Hematopoietic multipotent progenitor cell treated with erythropoietin and hydrocortisone succinate and interleukin-3 and kit ligand, for 15 days (in vitro differentiated cells): Measurements from ENCODE around the gene PLEKHB2.
A peak's percentile ranks its signal among the peaks of the same experiment; 100 is the strongest.
"Not testable (repeated sequence)": the region's sequence is repeated elsewhere in the genome, so short reads cannot be mapped to it uniquely, and the experiment has no call there.

Source experiments
- DNase-seq: peaks from one replicate; pipeline ENCODE4 v3.0.0-alpha.2; 2015; ENCODE audit warnings: low spot score

PLEKHB2 gene, protein sequence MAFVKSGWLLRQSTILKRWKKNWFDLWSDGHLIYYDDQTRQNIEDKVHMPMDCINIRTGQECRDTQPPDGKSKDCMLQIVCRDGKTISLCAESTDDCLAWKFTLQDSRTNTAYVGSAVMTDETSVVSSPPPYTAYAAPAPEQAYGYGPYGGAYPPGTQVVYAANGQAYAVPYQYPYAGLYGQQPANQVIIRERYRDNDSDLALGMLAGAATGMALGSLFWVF

DNA sequence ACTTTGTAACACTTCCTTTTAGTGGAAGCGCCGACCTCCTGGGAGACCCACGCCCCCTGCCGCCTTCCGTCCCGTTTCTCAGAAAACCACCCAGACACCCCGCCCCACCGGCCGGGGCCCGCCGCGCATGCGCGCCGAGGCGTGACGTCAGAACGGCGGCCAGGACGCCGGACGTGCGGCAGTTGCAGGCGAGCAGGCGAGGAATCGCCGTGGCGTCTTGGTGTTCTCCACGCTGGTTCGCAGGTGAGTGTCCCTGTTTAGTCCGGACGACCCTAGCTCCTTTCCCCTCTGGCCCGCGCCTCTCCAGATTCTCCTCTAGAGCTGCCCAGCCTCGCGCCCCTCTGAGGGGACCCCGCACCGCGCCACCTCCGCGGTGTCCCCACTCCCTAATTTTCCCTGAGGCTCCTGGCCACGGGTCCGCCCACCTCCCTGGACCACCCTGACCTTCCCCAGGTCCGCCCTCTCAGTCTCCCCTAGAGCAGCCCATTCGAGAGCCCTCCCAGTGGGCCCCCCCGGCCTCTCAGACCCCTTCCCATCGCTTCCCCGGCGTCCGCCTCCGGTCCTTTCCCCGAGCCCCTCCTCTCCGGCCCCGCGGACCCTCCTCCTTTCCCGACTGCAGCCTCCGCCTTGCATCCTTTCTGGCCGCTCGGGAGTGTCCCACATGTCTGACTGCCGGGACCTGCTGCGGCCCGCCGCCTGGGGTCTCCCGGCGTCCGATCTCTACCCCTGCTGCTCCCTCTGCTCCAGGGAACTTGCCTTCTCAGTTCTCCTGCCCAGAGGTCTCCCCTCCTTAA lies at the start of gene PLEKHB2:
PLEKHB2 (plus strand) TSS at position 181 of the 794 bp plus-strand sequence. CDS start 15,606 bp downstream, outside the sequence.
- peak; percentile 88 for DNase-seq

DNA sequence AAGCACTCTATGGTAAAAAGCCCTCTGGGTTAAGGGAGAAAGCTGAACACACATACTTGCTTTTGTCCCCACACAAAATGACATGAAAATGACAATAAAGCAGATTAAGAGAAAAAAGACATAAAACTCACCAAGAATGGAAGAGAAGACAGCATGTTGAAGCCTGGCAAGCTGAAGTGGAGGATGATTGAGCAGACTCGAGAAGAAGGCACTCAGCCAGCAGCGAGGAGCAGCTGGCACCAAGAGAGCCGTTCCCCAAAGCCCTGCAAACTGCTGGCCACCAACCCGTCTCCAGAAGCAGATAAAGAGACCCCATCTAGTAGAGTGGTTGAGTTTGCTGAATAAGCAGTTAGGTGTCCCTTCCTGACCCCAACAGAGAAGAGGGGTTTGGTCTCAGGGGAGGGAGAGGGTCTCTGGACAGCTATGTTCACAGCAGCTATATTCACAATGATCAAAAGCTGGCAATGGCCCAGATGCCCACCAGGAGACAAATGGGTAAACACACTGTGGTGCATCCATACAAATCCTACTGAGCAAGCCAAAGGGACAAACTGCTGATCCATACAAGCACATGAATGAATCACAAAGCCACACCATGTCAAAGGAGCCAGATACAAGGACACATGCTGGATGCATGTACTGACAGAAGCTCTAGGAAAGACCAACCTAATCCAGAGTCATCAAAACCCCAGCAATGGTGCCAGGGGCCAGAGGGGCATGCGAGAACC lies 48.8 kb upstream of the PLEKHB2 start:
- no peak for DNase-seq

DNA sequence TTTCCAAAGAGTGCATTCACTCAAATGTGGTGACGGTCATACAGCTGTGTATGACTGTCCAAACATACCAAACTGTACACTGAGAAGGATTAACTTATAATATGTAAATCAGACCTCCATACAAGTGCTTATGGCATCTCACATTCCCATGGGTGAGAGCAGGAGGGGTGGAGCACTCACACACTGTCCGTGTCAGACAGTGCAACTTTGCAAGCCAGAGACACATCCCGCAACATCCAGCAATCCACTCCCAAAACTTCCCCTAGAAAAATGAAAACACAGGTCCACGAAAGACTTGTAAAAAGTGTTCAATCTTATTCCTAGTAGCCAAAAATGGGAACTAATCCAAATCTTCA lies 48.2 kb upstream of the PLEKHB2 start:
- DNase-seq, result no peak

DNA sequence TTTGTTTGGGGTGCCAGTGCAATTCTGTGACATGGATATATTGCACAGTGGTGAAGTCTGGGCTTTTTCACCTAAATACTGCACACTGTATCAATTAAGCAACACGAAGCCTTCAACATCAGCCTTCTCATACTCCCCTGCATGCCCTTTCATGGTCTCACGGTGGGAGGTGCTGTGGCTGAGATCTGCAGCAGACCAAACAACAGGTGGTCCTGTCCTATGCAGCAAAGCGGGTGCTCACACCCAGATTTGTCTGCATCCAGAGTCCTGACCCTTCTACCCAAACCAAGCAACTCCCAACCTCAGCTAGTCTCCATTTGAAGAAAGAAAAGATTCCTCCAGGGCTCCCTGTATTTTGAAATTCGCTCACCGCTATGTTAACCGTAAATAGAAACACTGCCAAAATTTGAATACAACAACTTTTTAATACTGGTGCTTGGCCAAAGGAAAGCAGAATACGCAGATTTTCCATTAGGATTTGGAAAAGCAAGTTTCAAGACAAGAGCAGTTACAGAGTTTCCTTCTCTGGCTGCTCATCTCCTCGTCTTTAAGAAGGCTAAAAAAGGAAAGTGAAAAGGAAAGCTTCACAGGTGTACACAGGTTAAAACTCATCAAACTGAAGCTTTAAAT lies 46.8 kb upstream of the PLEKHB2 start:
- DNase-seq, result no peak

DNA sequence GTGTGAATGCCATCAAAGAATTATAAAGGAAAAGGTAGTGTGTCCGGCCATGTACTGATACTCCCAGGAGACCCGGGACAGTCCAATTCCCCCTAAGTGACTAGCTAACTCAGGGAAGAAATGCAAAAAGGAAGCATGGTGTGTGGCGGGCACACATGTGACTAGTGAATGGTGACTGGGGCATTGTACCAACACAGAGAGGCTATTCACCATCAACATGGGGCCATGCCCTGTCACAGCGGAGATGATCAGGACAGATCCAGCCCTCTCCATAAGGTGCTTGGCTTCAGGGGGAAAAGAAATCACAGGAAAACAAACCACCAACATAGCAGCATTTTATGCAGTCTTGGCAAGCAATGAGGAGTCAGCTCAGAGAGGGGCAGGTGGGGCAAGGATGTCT lies 46.2 kb upstream of the PLEKHB2 start:
- no peak for DNase-seq

DNA sequence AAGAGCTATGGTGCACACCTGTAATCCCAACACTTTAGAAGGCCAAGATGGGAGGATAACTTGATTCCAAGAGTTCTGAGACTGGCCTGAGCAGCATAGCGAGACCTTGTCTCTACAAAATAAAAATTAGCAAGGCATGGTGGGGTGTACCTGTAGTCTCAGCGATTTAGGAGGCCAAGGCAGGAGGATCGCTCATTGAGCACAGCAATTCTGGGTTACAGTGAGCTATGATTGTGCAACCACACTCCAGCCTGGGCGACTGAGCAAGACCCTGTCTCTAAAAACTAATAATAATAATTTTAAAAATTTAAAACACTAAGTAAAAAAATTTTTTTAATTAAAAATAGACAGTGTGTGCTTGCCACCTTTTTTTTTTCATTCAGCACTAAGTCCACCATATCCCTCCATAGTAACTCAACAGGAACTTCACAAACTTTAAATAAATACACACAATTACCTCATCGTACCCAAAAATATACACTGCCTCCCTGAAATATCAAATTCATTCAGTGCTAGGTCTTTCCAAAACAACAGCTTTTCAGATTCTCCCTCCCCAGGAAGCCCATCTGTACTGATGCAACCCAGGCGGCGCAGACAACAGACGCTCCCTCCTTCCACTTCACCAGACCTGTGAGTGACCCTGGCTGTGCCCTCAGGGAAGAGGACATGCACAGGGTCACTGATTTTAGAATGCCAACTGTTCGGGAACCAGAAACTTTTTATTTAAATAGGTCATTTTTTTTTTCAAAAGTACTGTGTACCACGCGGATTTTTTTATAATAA lies 41.4 kb upstream of the PLEKHB2 start:
- no peak for DNase-seq

DNA sequence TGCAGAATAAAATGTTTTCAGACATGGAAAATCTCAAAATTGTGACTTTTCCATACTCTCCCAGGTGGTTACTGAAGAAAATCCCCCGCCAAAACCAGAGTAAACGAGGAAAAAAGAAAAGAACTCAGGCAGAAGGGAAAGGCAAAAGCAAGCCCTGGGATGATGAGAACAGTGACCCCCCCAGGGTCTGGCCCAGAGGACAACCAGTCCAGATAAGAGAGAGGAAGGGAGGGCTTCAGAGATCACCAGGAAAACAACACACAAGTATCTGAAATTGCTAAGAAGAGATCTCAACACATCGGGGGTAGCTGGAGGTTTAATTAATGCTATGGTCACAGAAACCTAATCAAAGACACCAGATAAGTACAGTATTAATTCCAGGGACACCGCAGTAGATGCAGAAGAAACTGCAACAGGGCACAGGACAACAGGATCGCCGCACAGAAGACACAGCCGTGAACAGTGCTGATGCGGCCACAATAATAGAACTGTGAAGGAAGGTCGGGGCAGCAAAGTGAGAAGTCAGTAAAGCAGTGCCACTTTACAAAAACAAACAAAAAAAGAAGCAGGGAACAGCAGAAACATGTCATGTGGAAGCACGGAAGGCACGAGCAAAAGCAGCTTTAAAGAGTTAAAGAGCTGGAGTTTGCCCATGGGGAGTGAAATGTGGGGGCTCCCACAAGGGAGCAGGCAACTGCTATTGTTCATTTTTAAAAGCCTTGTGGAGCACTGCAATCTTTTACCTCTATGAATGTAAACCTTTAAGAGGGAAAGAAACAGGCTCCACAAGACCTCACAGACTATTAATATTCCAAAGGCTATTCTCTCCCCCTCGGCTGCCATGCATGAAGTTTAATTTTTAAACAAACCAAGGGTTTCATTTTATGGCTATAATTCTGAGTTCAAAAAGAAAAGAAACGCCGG lies 40.3 kb upstream of the PLEKHB2 start:
- no peak for DNase-seq

DNA sequence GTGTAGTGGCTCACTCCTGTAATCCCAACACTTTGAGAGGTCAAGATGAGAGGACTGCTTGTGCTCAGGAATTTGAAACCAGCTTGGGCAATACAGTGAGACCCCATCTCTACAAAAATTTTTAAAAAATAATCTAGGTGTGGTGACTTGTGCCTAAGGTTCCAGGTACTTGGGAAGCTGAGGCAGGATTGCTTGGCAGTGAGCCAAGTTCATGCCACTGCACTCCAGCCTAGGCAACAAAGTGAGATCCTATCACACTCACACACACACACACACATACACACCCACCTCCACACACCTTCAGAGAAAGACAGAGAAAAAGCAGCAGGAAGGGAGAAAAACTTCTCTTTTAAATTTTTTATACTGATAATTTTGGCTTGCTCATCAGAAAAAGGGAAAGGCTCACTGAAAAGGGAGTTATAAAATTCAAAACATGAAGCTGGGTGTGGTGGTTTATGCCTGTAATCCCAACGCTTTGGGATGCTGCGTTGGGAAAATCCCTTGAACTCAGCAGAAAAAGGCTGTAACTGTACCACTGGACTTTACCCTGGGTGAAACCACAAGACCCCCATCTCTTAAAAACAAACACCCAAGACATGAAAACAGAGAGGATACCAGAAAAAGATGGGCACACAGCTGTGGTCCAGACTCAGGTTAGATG lies 37.5 kb upstream of the PLEKHB2 start:
- DNase-seq, result no peak

DNA sequence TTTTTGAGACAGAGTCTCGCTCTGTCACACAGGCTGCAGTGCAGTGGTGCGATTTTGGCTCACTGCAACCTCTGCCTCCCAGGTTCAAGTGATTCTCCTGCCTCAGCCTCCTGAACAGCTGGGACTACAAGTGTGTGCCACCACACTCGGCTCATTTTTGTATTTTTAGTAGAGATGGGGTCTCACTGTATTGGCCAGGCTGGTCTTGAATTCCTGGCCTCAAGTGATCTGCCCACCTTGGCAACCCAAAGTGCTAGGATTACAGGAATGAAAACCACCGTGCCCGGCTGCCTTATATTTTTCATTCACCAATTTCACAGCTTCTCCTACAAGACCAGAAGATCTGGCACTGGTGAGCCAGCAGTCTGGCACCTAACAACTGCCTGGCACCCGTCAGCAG lies 37.0 kb upstream of the PLEKHB2 start:
- not testable (repeated sequence) for DNase-seq

DNA sequence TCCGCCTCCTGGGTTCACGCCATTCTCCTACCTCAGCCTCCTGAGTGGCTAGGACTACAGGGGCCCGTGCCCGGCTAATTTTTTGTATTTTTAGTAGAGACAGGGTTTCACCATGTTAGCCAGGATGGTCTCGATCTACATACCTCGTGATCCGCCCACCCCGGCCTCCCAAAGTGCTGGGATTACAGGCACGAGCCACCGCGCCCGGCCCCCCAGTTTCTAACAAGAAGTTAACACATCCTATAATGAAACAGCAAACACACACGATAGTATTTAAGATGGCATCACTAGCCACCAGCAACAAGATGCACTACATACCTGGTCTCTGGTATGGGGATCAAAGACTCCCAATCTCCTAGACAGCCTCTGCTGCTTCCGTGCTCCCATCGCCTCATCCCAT lies 29.6 kb upstream of the PLEKHB2 start:
- not testable (repeated sequence) for DNase-seq

DNA sequence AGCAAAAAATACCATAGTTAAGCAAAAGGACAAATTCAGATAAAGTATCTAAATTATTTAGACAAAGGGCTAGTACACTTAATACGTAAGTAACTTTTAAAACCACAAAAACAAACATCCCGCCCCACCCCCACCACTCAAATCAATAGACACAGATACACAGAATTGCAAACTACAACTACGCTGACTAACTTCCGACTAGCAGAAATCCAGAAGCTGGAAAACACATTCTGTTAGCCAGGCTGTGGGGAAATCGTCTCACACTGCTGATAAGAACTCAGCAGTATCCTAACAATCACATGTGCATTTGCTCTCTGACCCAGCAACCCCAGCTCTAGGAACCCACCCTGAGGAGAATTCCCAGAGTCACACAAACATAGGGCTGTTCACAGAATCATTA lies 28.4 kb upstream of the PLEKHB2 start:
- no peak for DNase-seq

DNA sequence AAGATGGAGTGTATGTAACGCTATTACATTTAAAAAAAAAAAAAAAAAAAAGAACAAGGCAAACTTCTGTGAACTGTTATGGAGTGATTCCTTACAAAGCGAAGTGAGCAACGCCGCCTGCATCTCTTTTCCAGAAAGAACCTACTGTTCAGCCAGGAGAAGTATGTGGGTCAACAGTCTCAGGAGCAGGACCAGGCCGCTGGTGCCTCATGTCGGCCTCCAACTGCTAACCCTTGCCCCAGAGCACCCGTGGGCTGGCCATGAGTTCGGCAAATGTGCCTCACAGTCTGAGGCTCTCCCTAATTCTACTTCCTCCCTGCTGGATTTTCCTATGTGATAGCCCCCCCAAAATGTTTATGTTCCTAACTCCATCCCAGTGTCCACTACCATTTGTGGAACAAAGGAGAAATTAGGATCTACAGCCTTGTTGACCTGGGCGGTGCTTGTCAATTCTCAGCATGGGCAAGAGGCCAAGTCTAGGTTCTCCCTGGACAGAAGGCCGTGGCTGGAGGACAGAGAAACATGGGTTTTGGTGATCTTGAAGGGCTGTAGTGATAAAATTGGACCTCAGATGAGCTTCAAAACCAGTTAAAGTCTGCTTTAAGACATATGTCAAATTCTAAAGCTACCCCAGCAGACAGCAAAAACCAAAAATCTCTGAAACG lies 27.8 kb upstream of the PLEKHB2 start:
- no peak for DNase-seq

DNA sequence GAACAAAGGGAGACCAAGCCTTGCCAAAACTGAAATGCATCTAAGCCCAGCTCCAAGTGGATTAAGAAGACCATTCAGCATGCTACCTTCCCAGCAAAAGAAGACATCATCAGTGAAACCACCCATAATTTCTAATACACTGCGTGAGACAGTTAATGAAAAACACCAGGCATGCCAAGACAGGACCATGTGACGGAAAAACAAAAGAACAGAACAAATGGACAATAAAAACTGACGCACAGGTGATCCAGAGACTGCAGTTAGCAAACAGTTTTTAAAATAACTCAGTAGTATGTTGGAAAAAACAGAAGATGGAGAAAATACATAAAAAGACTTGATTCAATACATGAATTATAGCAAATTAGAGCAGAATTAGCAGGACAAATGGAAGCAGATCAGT lies 27.2 kb upstream of the PLEKHB2 start:
- DNase-seq, result no peak

DNA sequence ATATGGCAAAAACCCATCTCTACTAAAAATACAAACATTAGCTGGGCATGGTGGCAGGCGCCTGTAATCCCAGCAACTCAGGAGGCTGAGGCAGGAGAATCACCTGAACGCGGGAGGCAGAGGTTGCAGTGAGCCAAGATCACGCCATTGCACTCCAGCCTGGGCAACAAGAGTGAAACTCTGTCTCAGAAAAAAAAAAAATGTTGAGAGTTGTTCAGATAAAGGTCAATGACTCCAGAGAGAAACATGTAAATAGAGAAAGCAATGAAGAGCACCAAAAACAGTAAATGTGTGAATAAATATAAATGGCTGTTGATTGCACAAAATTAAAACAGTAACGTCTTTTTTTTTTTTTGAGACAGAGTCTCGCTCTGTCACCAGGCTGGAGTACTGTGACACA lies 25.2 kb upstream of the PLEKHB2 start:
- not testable (repeated sequence) for DNase-seq

DNA sequence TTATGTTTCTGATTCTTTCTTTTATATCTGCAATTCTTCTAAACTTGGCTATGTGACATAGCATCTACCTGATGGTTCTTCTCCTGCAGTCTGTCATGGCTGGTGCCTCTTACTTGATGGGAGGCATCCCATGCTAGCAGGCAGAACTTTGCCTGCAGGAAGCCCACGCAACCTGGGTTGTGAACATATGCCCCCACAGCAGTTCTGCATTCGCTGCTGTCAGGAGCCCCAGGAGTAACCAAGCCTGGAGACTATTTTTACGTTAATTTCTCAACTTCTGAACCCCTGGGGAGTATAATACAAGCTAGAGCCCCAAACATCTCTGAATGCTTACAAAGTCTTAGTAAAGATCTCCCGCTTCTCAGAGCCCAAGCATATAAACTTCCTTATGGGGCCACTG lies 23.9 kb upstream of the PLEKHB2 start:
- DNase-seq, result no peak

DNA sequence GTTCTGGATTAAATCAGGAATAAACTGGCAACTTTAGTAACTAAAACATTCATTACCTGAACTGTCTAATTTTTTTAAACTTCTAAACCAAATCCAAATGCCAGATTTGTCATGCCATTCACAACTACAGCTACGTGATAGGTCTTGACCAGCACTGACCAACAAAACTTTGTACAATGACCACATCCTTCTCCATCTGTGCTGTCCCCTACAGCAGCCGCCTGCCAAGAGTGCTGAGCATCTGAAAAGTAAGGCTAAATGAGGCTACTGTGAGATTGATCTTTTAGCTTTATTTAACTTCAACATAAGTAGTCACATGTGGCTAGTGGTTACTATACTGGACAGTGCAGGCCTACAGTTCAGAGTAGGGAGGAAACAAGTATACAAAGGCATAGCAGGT lies 19.5 kb upstream of the PLEKHB2 start:
- DNase-seq, result no peak

DNA sequence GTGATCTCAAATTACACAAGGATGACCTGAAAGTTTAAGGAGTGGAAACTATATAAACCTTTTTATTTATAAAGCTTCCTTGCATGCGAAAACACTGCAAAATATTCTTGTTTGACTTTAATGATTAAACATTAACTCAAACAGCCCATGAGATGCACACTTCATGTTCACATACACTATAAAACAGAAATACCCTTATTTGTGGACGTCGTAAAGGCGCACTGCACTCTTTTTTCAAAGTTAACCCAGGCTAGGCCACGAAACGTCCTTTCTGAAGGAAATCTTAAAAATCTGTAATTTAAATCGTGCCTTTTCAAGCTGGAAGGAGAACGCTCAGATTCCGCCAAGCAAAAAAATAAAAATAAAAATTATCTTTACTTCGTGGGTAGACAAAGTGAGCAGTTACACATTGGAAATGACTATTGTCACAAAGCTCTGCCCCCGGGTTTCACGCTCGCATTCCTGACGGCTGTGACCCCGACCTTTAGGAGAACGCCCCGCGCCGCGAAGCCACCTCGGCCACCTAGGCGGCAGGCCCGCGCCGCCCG lies 12.6 kb upstream of the PLEKHB2 start:
- no peak for DNase-seq

DNA sequence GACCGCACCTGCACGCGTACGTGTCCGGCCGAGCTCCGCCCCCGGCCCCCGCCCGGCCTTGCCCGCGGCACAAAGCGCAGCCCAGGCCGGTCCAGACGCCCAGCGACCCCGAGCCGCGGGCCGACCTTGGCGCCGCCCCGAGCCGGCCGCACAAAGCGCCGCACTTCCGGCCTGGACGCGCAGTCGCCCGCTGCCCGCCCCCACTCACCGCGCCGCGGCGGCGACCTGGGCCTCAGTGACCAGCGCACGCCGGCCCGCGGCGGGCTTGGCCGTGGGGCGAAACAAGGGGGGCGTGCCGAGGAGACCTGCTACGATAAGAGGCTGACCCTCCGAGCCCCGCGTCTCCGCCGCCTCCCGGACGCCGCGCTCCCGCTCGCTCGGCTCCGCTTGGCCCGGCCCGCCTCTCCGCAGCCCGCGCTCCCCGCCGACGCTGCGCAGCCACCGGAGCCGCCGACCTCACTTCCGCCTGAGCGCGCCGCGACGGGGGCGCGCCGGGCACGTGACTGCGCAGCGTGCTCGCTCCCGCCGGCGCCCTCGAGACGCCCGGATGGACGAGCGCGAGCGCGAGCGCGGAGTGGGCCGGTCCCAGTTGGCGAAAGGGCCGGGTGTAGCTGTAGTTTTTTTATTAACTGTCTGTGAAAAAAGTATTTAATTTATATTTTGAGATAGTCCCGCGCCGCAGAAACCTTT lies 12.0 kb upstream of the PLEKHB2 start, which contains the start of gene FAM168B:
FAM168B (minus strand) TSS at position 455 of the 690 bp plus-strand sequence. CDS start 10,814 bp downstream, outside the sequence.
- peak; percentile 91 for DNase-seq
